Uterus (tissue), 2 donors: ENCODE results near the gene CBFA2T3.

ENCODE experiments used
- POLR2A ChIP-seq, 2 donors: fragments of 450-650 bp; IDR thresholded peaks; one replicate each; pipeline ENCODE4 v1.6.1; 2016; ENCODE audit warnings: antibody characterized with exemption in 2 of 2, mild to moderate bottlenecking in 1 of 2, moderate library complexity in 1 of 2
- TF ChIP-seq, protein P1 (sequence below), 4 experiments: fragments of 200-600 bp in 2 of 4; fragments of 450-650 bp in 2 of 4; sonication (generic) in 2 of 4; IDR thresholded peaks; one replicate each; pipeline ENCODE4 v1.5.1; 2016 to 2019; ENCODE audit warnings: antibody characterized with exemption in 4 of 4, mild to moderate bottlenecking in 2 of 4, moderate library complexity in 1 of 4

GRCh38 chr16:88905563-88905962 is 71.4 kb downstream of the CBFA2T3 start:
- TF ChIP-seq, protein P1, sequence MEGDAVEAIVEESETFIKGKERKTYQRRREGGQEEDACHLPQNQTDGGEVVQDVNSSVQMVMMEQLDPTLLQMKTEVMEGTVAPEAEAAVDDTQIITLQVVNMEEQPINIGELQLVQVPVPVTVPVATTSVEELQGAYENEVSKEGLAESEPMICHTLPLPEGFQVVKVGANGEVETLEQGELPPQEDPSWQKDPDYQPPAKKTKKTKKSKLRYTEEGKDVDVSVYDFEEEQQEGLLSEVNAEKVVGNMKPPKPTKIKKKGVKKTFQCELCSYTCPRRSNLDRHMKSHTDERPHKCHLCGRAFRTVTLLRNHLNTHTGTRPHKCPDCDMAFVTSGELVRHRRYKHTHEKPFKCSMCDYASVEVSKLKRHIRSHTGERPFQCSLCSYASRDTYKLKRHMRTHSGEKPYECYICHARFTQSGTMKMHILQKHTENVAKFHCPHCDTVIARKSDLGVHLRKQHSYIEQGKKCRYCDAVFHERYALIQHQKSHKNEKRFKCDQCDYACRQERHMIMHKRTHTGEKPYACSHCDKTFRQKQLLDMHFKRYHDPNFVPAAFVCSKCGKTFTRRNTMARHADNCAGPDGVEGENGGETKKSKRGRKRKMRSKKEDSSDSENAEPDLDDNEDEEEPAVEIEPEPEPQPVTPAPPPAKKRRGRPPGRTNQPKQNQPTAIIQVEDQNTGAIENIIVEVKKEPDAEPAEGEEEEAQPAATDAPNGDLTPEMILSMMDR (IDR thresholded peaks at IDR 0.05): no peak
- no peak for TF ChIP-seq POLR2A (IDR thresholded peaks at IDR 0.05)
